H9 (cell line): ENCODE results near the gene VPS16. TPM values are rescaled to one million over a fixed set of nuclear protein-coding genes. Genes with fewer than 3 reads are reported as not detected.

ENCODE experiments used
- DNase-seq: peaks from one replicate; pipeline ENCODE4 v3.0.0-alpha.2; 2017
- H2AFZ ChIP-seq: one replicate; pipeline ENCODE4 v1.6.1; 2013; ENCODE audit warnings: mild to moderate bottlenecking, low read length, control low read depth, moderate library complexity
- H2AK5ac ChIP-seq: 2 replicates; pipeline ENCODE4 v1.6.1; 2013; ENCODE audit warnings: low read length, control low read depth, mixed read lengths; ENCODE audit not compliant: insufficient read length
- H2BK120ac ChIP-seq: one replicate; pipeline ENCODE4 v1.6.1; 2013; ENCODE audit warnings: low read depth, mild to moderate bottlenecking, low read length, control low read depth, inconsistent platforms; ENCODE audit not compliant: poor library complexity, severe bottlenecking
- H2BK12ac ChIP-seq: 2 replicates; pipeline ENCODE4 v1.6.1; 2013; ENCODE audit warnings: low read length, control low read depth, mixed read lengths, low read depth; ENCODE audit not compliant: insufficient read length
- H2BK15ac ChIP-seq: 2 replicates; pipeline ENCODE4 v1.6.1; 2013; ENCODE audit warnings: low read depth, low read length, control low read depth
- H2BK20ac ChIP-seq: one replicate; pipeline ENCODE4 v1.6.1; 2013; ENCODE audit warnings: low read depth, mild to moderate bottlenecking, low read length, control low read depth, inconsistent platforms; ENCODE audit not compliant: poor library complexity, severe bottlenecking
- H2BK5ac ChIP-seq: 2 replicates; pipeline ENCODE4 v1.6.1; 2013; ENCODE audit warnings: low read length, control low read depth, mixed read lengths; ENCODE audit not compliant: insufficient read length
- H3K14ac ChIP-seq: 2 replicates; pipeline ENCODE4 v1.6.1; 2013; ENCODE audit warnings: low read length, control low read depth; ENCODE audit not compliant: insufficient read depth
- H3K18ac ChIP-seq: 2 replicates; pipeline ENCODE4 v1.6.1; 2013; ENCODE audit warnings: low read depth, mild to moderate bottlenecking, mixed read lengths, low read length, control low read depth; ENCODE audit not compliant: insufficient read length
- H3K23ac ChIP-seq: 2 replicates; pipeline ENCODE4 v1.6.1; 2013; ENCODE audit warnings: low read length, control low read depth, mixed read lengths, low read depth; ENCODE audit not compliant: insufficient read length
- H3K23me2 ChIP-seq: 2 replicates; pipeline ENCODE4 v1.6.1; 2013; ENCODE audit warnings: low read depth, mild to moderate bottlenecking, mixed read lengths, low read length, control low read depth; ENCODE audit not compliant: insufficient read length, poor library complexity, severe bottlenecking
- H3K27ac ChIP-seq: 2 replicates; pipeline ENCODE4 v1.5.1; 2013; ENCODE audit warnings: low read length, control low read depth, mixed read lengths, low read depth; ENCODE audit not compliant: insufficient read length
- H3K27me3 ChIP-seq: 2 replicates; pipeline ENCODE4 v1.6.1; 2013; ENCODE audit warnings: low read length, control low read depth, inconsistent platforms; ENCODE audit not compliant: insufficient read depth
- H3K4ac ChIP-seq: 2 replicates; pipeline ENCODE4 v1.6.1; 2013; ENCODE audit warnings: low read depth, mild to moderate bottlenecking, control low read depth, inconsistent platforms, low read length, moderate library complexity
- H3K4me1 ChIP-seq: 2 replicates; pipeline ENCODE4 v1.6.1; 2013; ENCODE audit warnings: low read length, control low read depth, inconsistent platforms; ENCODE audit not compliant: insufficient read depth
- H3K4me2 ChIP-seq: 2 replicates; pipeline ENCODE4 v1.6.1; 2013; ENCODE audit warnings: low read length, control low read depth, mixed read lengths; ENCODE audit not compliant: insufficient read length, insufficient read depth
- H3K56ac ChIP-seq: 2 replicates; pipeline ENCODE4 v1.6.1; 2013; ENCODE audit warnings: low read depth, mild to moderate bottlenecking, mixed read lengths, low read length, control low read depth; ENCODE audit not compliant: insufficient read length
- H3K79me1 ChIP-seq: 2 replicates; pipeline ENCODE4 v1.6.1; 2013; ENCODE audit warnings: low read depth, mild to moderate bottlenecking, moderate library complexity, low read length, control low read depth, inconsistent platforms; ENCODE audit not compliant: insufficient read depth, poor library complexity, severe bottlenecking
- H3K79me2 ChIP-seq: 2 replicates; pipeline ENCODE4 v1.6.1; 2013; ENCODE audit warnings: low read length, control low read depth, inconsistent platforms; ENCODE audit not compliant: insufficient read depth
- H3K9ac ChIP-seq: 2 replicates; pipeline ENCODE4 v1.6.1; 2013; ENCODE audit warnings: low read length, control low read depth, mixed read lengths; ENCODE audit not compliant: insufficient read length; ENCODE audit errors: extremely low read depth
- H3K9me3 ChIP-seq: one replicate; pipeline ENCODE4 v1.6.1; 2013; ENCODE audit warnings: low read depth, low read length, inconsistent platforms; ENCODE audit not compliant: control insufficient read depth
- H3T11ph ChIP-seq: one replicate; pipeline ENCODE4 v1.6.1; 2013; ENCODE audit warnings: mild to moderate bottlenecking, low read length, control low read depth, inconsistent platforms
- H4K20me1 ChIP-seq: one replicate; pipeline ENCODE4 v1.6.1; 2013; ENCODE audit not compliant: control insufficient read depth, insufficient read length, insufficient read depth
- H4K5ac ChIP-seq: 2 replicates; pipeline ENCODE4 v1.6.1; 2013; ENCODE audit warnings: low read depth, mild to moderate bottlenecking, mixed read lengths, low read length, control low read depth; ENCODE audit not compliant: insufficient read length
- H4K8ac ChIP-seq: replicated peaks from 2 replicates; pipeline ENCODE4 v1.6.1; 2013; ENCODE audit warnings: low read length, control low read depth, mixed read lengths, low read depth; ENCODE audit not compliant: insufficient read length
- H4K91ac ChIP-seq: 2 replicates; pipeline ENCODE4 v1.6.1; 2013; ENCODE audit warnings: low read depth, mild to moderate bottlenecking, moderate library complexity, mixed read lengths, low read length, control low read depth; ENCODE audit not compliant: insufficient read length
- H3K27ac Mint-ChIP-seq, 3 experiments: 2 replicates in 2 of 3; 3 replicates in 1 of 3; pipeline ENCODE4 v1.8.0; 2020 to 2021; ENCODE audit warnings: mixed read lengths in 3 of 3, mild to moderate bottlenecking in 1 of 3, moderate library complexity in 1 of 3
- H3K27me3 Mint-ChIP-seq: 2 replicates; pipeline ENCODE4 v1.8.0; 2021; ENCODE audit warnings: low read depth, mild to moderate bottlenecking, moderate library complexity, mixed read lengths
- H3K36me3 Mint-ChIP-seq, 3 experiments: 2 replicates in 2 of 3; 3 replicates in 1 of 3; pipeline ENCODE4 v1.8.0; 2020 to 2021; ENCODE audit warnings: low read depth in 3 of 3, mixed read lengths in 3 of 3; ENCODE audit not compliant: insufficient read depth in 1 of 3
- H3K4me1 Mint-ChIP-seq, 2 experiments: 2 replicates each; pipeline ENCODE4 v1.8.0; 2020; ENCODE audit warnings: mixed read lengths in 2 of 2
- H3K4me3 Mint-ChIP-seq, 2 experiments: 2 replicates in 1 of 2; 3 replicates in 1 of 2; pipeline ENCODE4 v1.8.0; 2020 to 2021; ENCODE audit warnings: mild to moderate bottlenecking in 2 of 2, mixed read lengths in 2 of 2, moderate library complexity in 1 of 2
- H3K9me3 Mint-ChIP-seq, 2 experiments: 2 replicates in 1 of 2; 3 replicates in 1 of 2; pipeline ENCODE4 v1.8.0; 2020; ENCODE audit warnings: mild to moderate bottlenecking in 2 of 2, mixed read lengths in 2 of 2, moderate library complexity in 1 of 2
- CTCF ChIP-seq: fragments of 200-600 bp; sonication (generic); conservative IDR thresholded peaks from 3 replicates; pipeline ENCODE4 v1.8.0; 2021; ENCODE audit warnings: antibody characterized with exemption, mild to moderate bottlenecking
- WGBS: extraction: QIAGEN DNeasy Blood & Tissue Kit; methylation state at CpG from one replicate; pipeline ENCODE4 v1.1.7; 2013; ENCODE audit warnings: missing lambda C conversion rate, low lambda C conversion rate, mixed read lengths; ENCODE audit not compliant: insufficient read length; ENCODE audit errors: extremely low coverage; 5-methylcytosine and 5-hydroxymethylcytosine counted together
- total RNA-seq: library from RNA; stranded (reverse); gene quantifications from 2 replicates; pipeline ENCODE4 v1.2.1, GENCODE V29; 2021

The VPS16 gene
- total RNA-seq, 1 experiment from 2014 or later, result 32.1 TPM

- Histone ChIP-seq H3K9me3 (no peaks in the 10 kb centered on the region), H3K9ac (no peak overlapping the region), H2BK5ac (no peak overlapping the region), H3K18ac (no peak overlapping the region), H2BK15ac (no peak overlapping the region), H3K27me3 (peaks cover 42% of the 10 kb centered on the region), H3K79me2 (no peaks in the 10 kb centered on the region), H4K20me1 (no peaks in the 10 kb centered on the region), H3K4ac (no peak overlapping the region), H3K56ac (no peak overlapping the region), H3K4me1 (peaks cover 7% of the 10 kb centered on the region; the same call in 1 of the 2 replicates), H4K8ac (no peak overlapping the region), H3K23ac (no peak overlapping the region), H3T11ph (no peak overlapping the region), H3K23me2 (peaks cover 7% of the 10 kb centered on the region), H3K27ac (no peak overlapping the region), H2AFZ (no peak overlapping the region), H4K91ac (no peak overlapping the region), H2BK20ac (no peak overlapping the region), H3K4me2 (peak overlapping the region; percentile 63), H3K79me1 (no peaks in the 10 kb centered on the region), H4K5ac (no peak overlapping the region), H2BK12ac (no peak overlapping the region), H2AK5ac (no peak overlapping the region), H3K14ac (no peak overlapping the region), H2BK120ac (no peak overlapping the region)
- Mint-ChIP-seq H3K36me3 (peaks cover 0 to under 1% (median under 1%) of the 10 kb centered on the region in 3 experiments; a peak in 1 of 7 replicates), H3K4me1 (peaks cover 22 to 32% of the 10 kb centered on the region in 2 experiments), H3K27ac (no peak overlapping the region), H3K9me3 (peaks cover 3 to 5% of the 10 kb centered on the region in 2 experiments; a peak in 3 of 5 replicates), H3K4me3 (peak overlapping the region in 1 of 2 experiments; percentile 28; a peak in 1 of 5 replicates), H3K27me3 (peaks cover 78% of the 10 kb centered on the region)
- WGBS, result no CpG with 5 or more reads among the region's 49 CpGs
- DNase-seq, result peak; percentile 47
- TF ChIP-seq CTCF, result no peak
Measured at GRCh38 chr20:2804852-2805688, 35.5 kb upstream of the VPS16 start.
